Skin of body (tissue), 3 donors: Measurements from ENCODE around the gene MACROD1. TPM values are rescaled to one million over a fixed set of nuclear protein-coding genes. Genes with fewer than 3 reads are reported as not detected.
"Not testable (repeated sequence)": the region's sequence is repeated elsewhere in the genome, so short reads cannot be mapped to it uniquely, and the experiment has no call there.

Experiments used
- DNase-seq: peaks from one replicate; lab custom pipeline; 2025; lab: John Stamatoyannopoulos, UW
- small RNA-seq: library from RNA; depleted of rRNA; stranded (forward); fragments of <200 nt; gene quantifications from one replicate; pipeline ENCODE3, GENCODE V24; 2014; ENCODE audit warnings: low replicate concordance
- total RNA-seq: library from RNA; depleted of rRNA; stranded (reverse); fragments of >200 nt; gene quantifications from one replicate; pipeline ENCODE4 v1.2.3, GENCODE V29; 2014

Gene MACROD1
- total RNA-seq, 1 donor from 2014 or later, result 23.1 TPM

- DNase-seq, result not testable (repeated sequence)
These were observed 202.0 kb downstream of the MACROD1 start for GRCh38 chr11:63963895-63964294.

- peak; percentile 70 for DNase-seq
These were observed 204.1 kb downstream of the MACROD1 start for GRCh38 chr11:63961608-63962412.

DNA sequence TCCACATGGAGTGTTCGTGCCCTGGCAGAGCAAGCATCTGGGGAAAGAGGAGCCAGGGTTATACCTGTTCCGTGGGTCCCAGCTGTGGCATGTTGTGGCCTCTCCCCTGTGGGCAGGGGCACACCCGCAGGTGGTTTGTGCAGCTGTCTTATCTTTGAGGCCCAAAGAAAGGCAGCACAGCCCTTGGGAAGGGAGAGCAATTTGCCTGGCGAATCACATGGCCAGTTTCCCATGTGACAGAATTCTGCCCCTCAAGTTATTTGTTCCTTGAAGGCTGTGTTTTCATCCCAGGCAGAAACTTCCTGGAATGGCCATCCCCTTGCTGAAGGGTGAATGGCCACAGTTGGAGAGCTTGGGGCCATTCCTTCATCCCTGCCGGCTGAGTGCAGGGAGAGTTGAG is 207.9 kb downstream of the MACROD1 start:
- DNase-seq, result no peak

DNA sequence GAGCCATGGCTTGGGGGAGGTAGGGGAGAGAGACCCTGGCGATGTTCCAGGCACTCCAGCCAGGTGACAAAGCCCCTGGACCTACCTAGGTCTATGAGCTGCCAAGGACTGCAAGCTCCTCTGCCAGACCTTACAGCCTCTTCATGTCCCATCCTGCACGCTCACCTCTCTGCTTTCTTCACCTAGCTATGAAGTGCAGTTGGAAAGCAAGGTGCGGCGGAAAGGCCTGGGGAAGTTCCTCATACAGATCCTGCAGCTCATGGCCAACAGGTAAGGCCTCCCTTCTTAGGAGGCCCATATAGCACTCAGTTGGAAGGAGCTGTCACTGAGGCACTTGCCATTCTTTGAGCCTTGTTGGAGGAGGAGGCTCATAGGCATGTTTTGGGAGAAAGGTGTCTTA is 213.3 kb downstream of the MACROD1 start:
- DNase-seq, result no peak

GRCh38 chr11:63951779-63952536 is 214.0 kb downstream of the MACROD1 start:
- DNase-seq, result no peak

Small RNA genes within 50 kb of the gene (small RNA-seq; reads per million reads assigned to genes)
- gene RNU6-45P, result not detected

Other genes starting within 250 kb of the MACROD1 start
- gene RCOR2, start 248.9 kb downstream of the MACROD1 start, total RNA-seq, result 2.1 TPM
- 7.7 TPM for gene NAA40, start 227.1 kb downstream of the MACROD1 start, total RNA-seq
- 218 TPM for gene COX8A, start 191.5 kb downstream of the MACROD1 start, total RNA-seq
- gene OTUB1, start 179.7 kb downstream of the MACROD1 start, total RNA-seq, result 29.2 TPM
- 1.6 TPM for gene FLRT1, start 130.2 kb downstream of the MACROD1 start, total RNA-seq
- gene STIP1, start 20.1 kb upstream of the MACROD1 start, total RNA-seq, result 67.6 TPM
- gene FERMT3, start 40.6 kb upstream of the MACROD1 start, total RNA-seq, result 7.2 TPM
- 13.7 TPM for gene TRPT1, start 60.1 kb upstream of the MACROD1 start, total RNA-seq
- 13.7 TPM for gene NUDT22, start 60.2 kb upstream of the MACROD1 start, total RNA-seq
- gene DNAJC4, start 64.4 kb upstream of the MACROD1 start, total RNA-seq, result 15.2 TPM
- 31.9 TPM for gene VEGFB, start 68.5 kb upstream of the MACROD1 start, total RNA-seq
- 39.4 TPM for gene FKBP2, start 75.0 kb upstream of the MACROD1 start, total RNA-seq
- gene PPP1R14B, start 80.8 kb upstream of the MACROD1 start, total RNA-seq, result 43.1 TPM
- gene PLCB3, start 85.4 kb upstream of the MACROD1 start, total RNA-seq, result 17.4 TPM
- gene BAD, start 118.6 kb upstream of the MACROD1 start, total RNA-seq, result 27.5 TPM
- 4.7 TPM for gene GPR137, start 119.7 kb upstream of the MACROD1 start, total RNA-seq
- gene KCNK4, start 125.2 kb upstream of the MACROD1 start, total RNA-seq, result not detected
- 0.39 TPM for gene CATSPERZ, start 134.2 kb upstream of the MACROD1 start, total RNA-seq
- gene ESRRA, start 139.4 kb upstream of the MACROD1 start, total RNA-seq, result 12.0 TPM
- 108 TPM for gene TRMT112, start 151.4 kb upstream of the MACROD1 start, total RNA-seq
- gene PRDX5, start 152.0 kb upstream of the MACROD1 start, total RNA-seq, result 81.9 TPM
- gene CCDC88B, start 174.1 kb upstream of the MACROD1 start, total RNA-seq, result 5.9 TPM
- 9.7 TPM for gene RPS6KA4, start 193.0 kb upstream of the MACROD1 start, total RNA-seq